HepG2 (cell line): ENCODE measurements around the gene CAMK4.

Experiments
- MEIS1 ChIP-seq: sonication (generic); formaldehyde crosslinking; IDR thresholded peaks from 2 replicates; pipeline ENCODE4 v1.9.0; 2021; ENCODE audit warnings: mild to moderate bottlenecking, missing genetic modification reagents, moderate library complexity, borderline replicate concordance
- ZBTB1 ChIP-seq: sonication (generic); formaldehyde crosslinking; IDR thresholded peaks from 2 replicates; pipeline ENCODE4 v1.4.0; 2020; ENCODE audit warnings: missing genetic modification reagents, borderline replicate concordance
- ZNF816 ChIP-seq: sonication (generic); formaldehyde crosslinking; IDR thresholded peaks from 2 replicates; pipeline ENCODE4 v1.8.0; 2022; ENCODE audit warnings: missing genetic modification reagents, mild to moderate bottlenecking, borderline replicate concordance
- TF ChIP-seq, protein P1 (sequence below): sonication (generic); formaldehyde crosslinking; IDR thresholded peaks from 2 replicates; pipeline ENCODE4 v1.5.0; 2020; ENCODE audit warnings: mild to moderate bottlenecking, missing genetic modification reagents, moderate library complexity

DNA sequence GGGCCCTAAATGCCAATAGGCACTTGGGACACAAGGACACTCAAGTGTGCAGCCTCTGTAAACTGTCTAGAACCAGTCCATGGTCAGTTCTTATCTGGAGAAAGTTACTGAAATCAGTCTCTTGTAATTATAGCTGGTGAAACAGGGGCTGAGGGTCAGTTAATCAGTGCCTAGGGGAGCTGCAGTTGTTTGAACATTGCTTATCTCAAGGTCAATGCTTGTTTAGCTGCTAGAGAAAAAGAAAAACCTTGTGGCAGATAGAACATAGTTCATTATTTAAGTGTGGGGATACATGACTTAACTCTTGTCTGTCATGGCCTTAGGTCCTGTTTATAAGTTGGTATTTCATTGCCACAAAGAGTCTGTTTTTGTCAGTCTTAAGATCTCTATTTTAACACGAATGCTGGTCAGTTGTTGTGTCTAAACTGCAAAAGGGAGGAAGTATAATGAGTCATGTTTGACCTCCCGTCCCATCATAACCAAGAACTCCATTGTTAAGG is 180.1 kb downstream of the CAMK4 start:
- TF ChIP-seq, protein P1, sequence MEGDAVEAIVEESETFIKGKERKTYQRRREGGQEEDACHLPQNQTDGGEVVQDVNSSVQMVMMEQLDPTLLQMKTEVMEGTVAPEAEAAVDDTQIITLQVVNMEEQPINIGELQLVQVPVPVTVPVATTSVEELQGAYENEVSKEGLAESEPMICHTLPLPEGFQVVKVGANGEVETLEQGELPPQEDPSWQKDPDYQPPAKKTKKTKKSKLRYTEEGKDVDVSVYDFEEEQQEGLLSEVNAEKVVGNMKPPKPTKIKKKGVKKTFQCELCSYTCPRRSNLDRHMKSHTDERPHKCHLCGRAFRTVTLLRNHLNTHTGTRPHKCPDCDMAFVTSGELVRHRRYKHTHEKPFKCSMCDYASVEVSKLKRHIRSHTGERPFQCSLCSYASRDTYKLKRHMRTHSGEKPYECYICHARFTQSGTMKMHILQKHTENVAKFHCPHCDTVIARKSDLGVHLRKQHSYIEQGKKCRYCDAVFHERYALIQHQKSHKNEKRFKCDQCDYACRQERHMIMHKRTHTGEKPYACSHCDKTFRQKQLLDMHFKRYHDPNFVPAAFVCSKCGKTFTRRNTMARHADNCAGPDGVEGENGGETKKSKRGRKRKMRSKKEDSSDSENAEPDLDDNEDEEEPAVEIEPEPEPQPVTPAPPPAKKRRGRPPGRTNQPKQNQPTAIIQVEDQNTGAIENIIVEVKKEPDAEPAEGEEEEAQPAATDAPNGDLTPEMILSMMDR (CRISPR knock-in tag): no peak
- no peak for TF ChIP-seq ZBTB1 (CRISPR knock-in tag)
- TF ChIP-seq MEIS1 (CRISPR knock-in tag): no peak
- TF ChIP-seq ZNF816 (CRISPR knock-in tag): no peak
